DND-41 (cell line): Measurements from ENCODE around the gene TRIM40.
"Not testable (repeated sequence)": the region's sequence is repeated elsewhere in the genome, so short reads cannot be mapped to it uniquely, and the experiment has no call there.

ENCODE experiments used
- ATAC-seq: fragments of 200-7000 bp; cut with Tn5 transposase; 3 replicates; pipeline ENCODE4 v1.9.1; 2021; ENCODE audit warnings: low read depth; ENCODE audit not compliant: insufficient read depth
- DNase-seq: peaks from one replicate; pipeline ENCODE4 v3.0.0-alpha.2; 2020
- H2AFZ ChIP-seq: 2 replicates; pipeline ENCODE4 v1.6.0; 2012; ENCODE audit warnings: low read depth, low read length
- H3K27ac ChIP-seq: 2 replicates; pipeline ENCODE4 v1.5.1; 2012; ENCODE audit warnings: low read length, inconsistent platforms
- H3K27me3 ChIP-seq: fragments of 200-600 bp; sonication (generic); 2 replicates; pipeline ENCODE4 v1.6.0; 2012; ENCODE audit warnings: low read length, mild to moderate bottlenecking, inconsistent platforms; ENCODE audit not compliant: insufficient read depth, poor library complexity
- H3K36me3 ChIP-seq: 2 replicates; pipeline ENCODE4 v1.5.1; 2012; ENCODE audit warnings: low read length, inconsistent platforms; ENCODE audit not compliant: insufficient read depth
- H3K4me1 ChIP-seq: 2 replicates; pipeline ENCODE4 v1.5.1; 2012; ENCODE audit warnings: mild to moderate bottlenecking, low read length; ENCODE audit not compliant: insufficient read depth
- H3K4me2 ChIP-seq: 2 replicates; pipeline ENCODE4 v1.6.0; 2012; ENCODE audit warnings: mild to moderate bottlenecking, moderate library complexity, low read length, inconsistent platforms; ENCODE audit not compliant: insufficient read depth
- H3K4me3 ChIP-seq, 2 experiments: fragments of 200-600 bp in 1 of 2; shearing (Covaris generic) in 1 of 2; 2 replicates each; pipeline ENCODE4 v1.5.1; 2012 to 2016; ENCODE audit warnings: inconsistent platforms in 2 of 2, low read length in 2 of 2, mild to moderate bottlenecking in 2 of 2, low read depth in 1 of 2, moderate library complexity in 1 of 2
- H3K79me2 ChIP-seq: 2 replicates; pipeline ENCODE4 v1.6.0; 2012; ENCODE audit warnings: low read length, inconsistent platforms; ENCODE audit not compliant: insufficient read depth
- H3K9ac ChIP-seq: 2 replicates; pipeline ENCODE4 v1.6.0; 2012; ENCODE audit warnings: low read depth, mild to moderate bottlenecking, inconsistent platforms, low read length, moderate library complexity
- H3K9me3 ChIP-seq: 2 replicates; pipeline ENCODE4 v1.5.1; 2012; ENCODE audit warnings: low read length, moderate library complexity, mild to moderate bottlenecking, inconsistent platforms; ENCODE audit not compliant: insufficient read depth, severe bottlenecking
- H4K20me1 ChIP-seq: 2 replicates; pipeline ENCODE4 v1.6.0; 2012; ENCODE audit warnings: low read length; ENCODE audit not compliant: insufficient read depth
- CTCF ChIP-seq: IDR thresholded peaks from 2 replicates; pipeline ENCODE4 v1.5.1; 2012; ENCODE audit warnings: borderline replicate concordance, low read length, moderate library complexity, mild to moderate bottlenecking; ENCODE audit not compliant: poor library complexity, severe bottlenecking; ENCODE audit errors: extremely low read depth
- EZH2 ChIP-seq: IDR thresholded peaks from 3 replicates; pipeline ENCODE4 v1.6.1; 2012; ENCODE audit warnings: borderline replicate concordance, low read depth, mild to moderate bottlenecking, moderate library complexity, low read length, inconsistent platforms; ENCODE audit not compliant: severe bottlenecking

The TRIM40 gene

GRCh38 chr6:30113003-30113759, 22.8 kb upstream of the TRIM40 start, which contains the start of gene TRIM31:
Gene TRIM31, minus strand, starts transcription at chr6:30113090. Its CDS starts 285 bp downstream, at chr6:30112805.
- Histone ChIP-seq H3K4me2 (no peak within 1 kb of the TSS), H3K79me2 (no peaks in the 10 kb centered on the region), H3K36me3 (no peaks in the 10 kb centered on the region), H3K4me1 (no peaks in the 10 kb centered on the region), H3K9ac (no peak within 1 kb of the TSS), H3K27ac (no peak within 1 kb of the TSS), H3K27me3 (peaks cover 37% of the 10 kb centered on the region), H3K9me3 (no peaks in the 10 kb centered on the region), H4K20me1 (no peaks in the 10 kb centered on the region), H3K4me3 (no peak within 1 kb of the TSS), H2AFZ (no peak within 1 kb of the TSS)
- DNase-seq (no peak), ATAC-seq (no peak)
- TF ChIP-seq EZH2, result no peak
- TF ChIP-seq CTCF, result no peak

- no peak for TF ChIP-seq EZH2
- no peak for TF ChIP-seq CTCF
- Histone ChIP-seq H3K27ac (no peak overlapping the region), H3K9ac (no peak overlapping the region), H3K27me3 (peaks cover 36% of the 10 kb centered on the region), H3K79me2 (no peaks in the 10 kb centered on the region), H2AFZ (no peak overlapping the region), H3K9me3 (no peaks in the 10 kb centered on the region), H3K4me3 (no peak overlapping the region), H3K4me1 (no peaks in the 10 kb centered on the region), H4K20me1 (no peaks in the 10 kb centered on the region), H3K36me3 (no peaks in the 10 kb centered on the region), H3K4me2 (no peak overlapping the region)
- DNase-seq (no peak), ATAC-seq (no peak)
Observed at GRCh38 chr6:30113841-30114240, 22.1 kb upstream of the TRIM40 start.

DNA sequence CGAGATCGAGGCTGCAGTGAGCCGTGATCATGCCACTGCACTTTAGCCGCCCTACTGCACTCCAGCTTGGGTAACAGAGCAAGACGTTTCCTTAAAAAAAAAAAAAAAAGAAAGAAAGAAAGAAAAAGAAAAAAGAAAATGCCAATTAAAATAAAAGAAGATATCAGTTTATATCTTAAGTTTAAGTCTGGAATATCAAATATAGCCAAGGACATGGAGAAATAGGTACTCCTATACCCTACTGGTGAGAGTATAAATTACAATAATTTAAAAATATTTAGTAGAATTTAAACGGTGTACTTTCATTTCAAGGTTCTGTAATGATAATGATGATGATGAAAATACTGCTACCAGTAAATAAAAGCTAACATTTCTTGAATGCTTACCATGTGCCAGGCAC, 19.2 kb upstream of the TRIM40 start:
- no peaks in the 10 kb centered on the region for H3K4me1 ChIP-seq
- ATAC-seq, result no peak

GRCh38 chr6:30118691-30119090, 17.2 kb upstream of the TRIM40 start:
- H3K9ac ChIP-seq, H3K4me3 ChIP-seq, H4K20me1 ChIP-seq, DNase-seq, ATAC-seq, H3K36me3 ChIP-seq, H3K27ac ChIP-seq, H3K4me2 ChIP-seq, H3K79me2 ChIP-seq, H2AFZ ChIP-seq, H3K9me3 ChIP-seq, H3K4me1 ChIP-seq: not testable (repeated sequence)
- H3K27me3 ChIP-seq, result peaks cover 17% of the 10 kb centered on the region

More for the DNA sequence above, 19.2 kb upstream of the TRIM40 start:
- DNase-seq, result no peak
- Histone ChIP-seq H4K20me1 (no peaks in the 10 kb centered on the region), H3K36me3 (no peaks in the 10 kb centered on the region), H3K79me2 (no peaks in the 10 kb centered on the region), H3K27me3 (peaks cover 29% of the 10 kb centered on the region), H3K9ac (no peak overlapping the region), H3K4me2 (no peak overlapping the region), H2AFZ (no peak overlapping the region), H3K27ac (no peak overlapping the region), H3K9me3 (no peaks in the 10 kb centered on the region), H3K4me3 (no peak overlapping the region)
- TF ChIP-seq EZH2 (no peak), CTCF (no peak)
